Sigmoid colon (tissue), 7 donors: ENCODE data around the gene FOXP1. TPM values are rescaled to one million over a fixed set of nuclear protein-coding genes. Genes with fewer than 3 reads are reported as not detected.

Experiments used
- DNase-seq: peaks from one replicate; pipeline ENCODE4 v3.0.0-alpha.2; 2019
- H3K27ac ChIP-seq, 4 donors: fragments of 200-600 bp; sonication (generic); one replicate each; pipeline ENCODE4 v1.5.1; 2016 to 2019; ENCODE audit warnings: mild to moderate bottlenecking in 1 of 4
- H3K27me3 ChIP-seq, 3 donors: fragments of 200-600 bp; sonication (generic); one replicate each; pipeline ENCODE4 v1.5.1; 2019; ENCODE audit warnings: mild to moderate bottlenecking in 1 of 3
- H3K36me3 ChIP-seq, 4 donors: fragments of 200-600 bp; sonication (generic); one replicate each; pipeline ENCODE4 v1.5.1; 2016 to 2019
- H3K4me1 ChIP-seq, 4 donors: fragments of 200-600 bp; sonication (generic); one replicate each; pipeline ENCODE4 v1.5.1; 2017 to 2019
- H3K4me3 ChIP-seq, 4 donors: fragments of 200-600 bp; sonication (generic); one replicate each; pipeline ENCODE4 v1.5.1; 2017 to 2019; ENCODE audit warnings: mild to moderate bottlenecking in 2 of 4, moderate library complexity in 1 of 4
- H3K9me3 ChIP-seq, 4 donors: fragments of 200-600 bp in 3 of 4; sonication (generic) in 3 of 4; one replicate each; pipeline versions ENCODE4 v1.5.1 to v1.6.1; 2013 to 2019
- EP300 ChIP-seq, 4 donors: sonication (generic); formaldehyde crosslinking; IDR thresholded peaks; one replicate each; pipeline ENCODE4 v1.6.1; 2017; ENCODE audit warnings: antibody characterized with exemption in 4 of 4
- POLR2A ChIP-seq, 2 donors: fragments of 450-650 bp; IDR thresholded peaks; one replicate each; pipeline ENCODE4 v1.6.1; 2016; ENCODE audit warnings: antibody characterized with exemption in 2 of 2, mild to moderate bottlenecking in 2 of 2, moderate library complexity in 2 of 2
- POLR2AphosphoS5 ChIP-seq, 4 donors: sonication (generic); formaldehyde crosslinking; IDR thresholded peaks; one replicate each; pipeline ENCODE4 v1.6.1; 2017; ENCODE audit warnings: antibody characterized with exemption in 4 of 4
- WGBS, 2 donors: extraction: QIAGEN DNeasy Blood & Tissue Kit; methylation state at CpG; one replicate each; pipeline ENCODE4 v1.1.7; 2013; 5-methylcytosine and 5-hydroxymethylcytosine counted together
- intact Hi-C: fragments of 100-400 bp; cut with DNase I; formaldehyde crosslinking; loops from one replicate; pipeline ENCODE4 v1.15.1; 2023
- polyA plus RNA-seq, 3 donors: library from polyadenylated mRNA; stranded (reverse); fragments of 200-250 nt; gene quantifications; one replicate each; pipeline ENCODE4 v1.2.3, GENCODE V29; 2013
- total RNA-seq, 4 donors: library from RNA; depleted of rRNA; stranded (reverse); fragments of >200 nt; gene quantifications; one replicate each; pipeline ENCODE4 v1.1.0, GENCODE V29; 2016
- TF ChIP-seq, protein P1 (sequence below), 4 experiments: fragments of 450-650 bp in 3 of 4; fragments of 200-600 bp in 1 of 4; IDR thresholded peaks; one replicate each; pipeline ENCODE4 v1.5.1; 2016 to 2019; ENCODE audit warnings: antibody characterized with exemption in 4 of 4, mild to moderate bottlenecking in 3 of 4, moderate library complexity in 2 of 4
- donor health status: healthy with polysubstance abuse.
- donor health status: Bipolar disorder and iron deficiency.
- donor health status: healthy.

FOXP1 gene
- total and polyA plus RNA-seq, 7 donors = 13.8 to 232 (median 139) TPM

DNA sequence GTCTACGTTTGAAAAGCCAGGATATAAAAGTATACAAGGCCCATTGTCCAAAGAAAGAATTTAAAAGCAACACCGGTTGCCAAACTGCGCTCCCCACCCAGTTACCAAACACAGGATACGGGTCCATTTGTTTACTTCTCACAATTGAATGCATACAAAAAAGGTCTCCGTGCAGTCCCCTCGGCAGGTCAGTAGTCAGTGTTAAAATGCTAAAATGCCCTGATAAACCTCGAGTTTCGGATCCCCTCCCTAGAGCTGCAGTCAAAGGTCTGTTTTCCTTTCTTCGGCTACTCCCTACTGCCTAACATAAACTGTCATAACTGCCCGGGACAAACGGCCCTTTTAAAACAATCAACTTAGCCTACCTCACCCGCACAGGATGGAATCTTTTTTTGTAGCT lies 534.6 kb downstream of the FOXP1 start:
- Histone ChIP-seq H3K4me3 (peak overlapping the region in 1 of 4 donors; percentile 24), H3K9me3 (no peaks in the 10 kb centered on the region), H3K27ac (peak overlapping the region; percentile 79 to 99 (median 94)), H3K36me3 (peaks cover 0 to 46% (median 0%) of the 10 kb centered on the region in 4 donors), H3K27me3 (no peaks in the 10 kb centered on the region), H3K4me1 (peaks cover 0 to 100% (median 88%) of the 10 kb centered on the region in 4 donors)
- peak in 1 of 4 donors; percentile 52 for TF ChIP-seq POLR2AphosphoS5 (IDR thresholded peaks at IDR 0.05)
- TF ChIP-seq POLR2A (IDR thresholded peaks at IDR 0.05) = no peak
- 14 to 53% methylated on average over 12 of the region's 12 CpGs for WGBS, 2 donors
- no peak for DNase-seq
- intact Hi-C loops = loop anchor here (10.0 kb wide), 1 partner anchor 606 kb away; no protein-coding TSS in a partner anchor

DNA sequence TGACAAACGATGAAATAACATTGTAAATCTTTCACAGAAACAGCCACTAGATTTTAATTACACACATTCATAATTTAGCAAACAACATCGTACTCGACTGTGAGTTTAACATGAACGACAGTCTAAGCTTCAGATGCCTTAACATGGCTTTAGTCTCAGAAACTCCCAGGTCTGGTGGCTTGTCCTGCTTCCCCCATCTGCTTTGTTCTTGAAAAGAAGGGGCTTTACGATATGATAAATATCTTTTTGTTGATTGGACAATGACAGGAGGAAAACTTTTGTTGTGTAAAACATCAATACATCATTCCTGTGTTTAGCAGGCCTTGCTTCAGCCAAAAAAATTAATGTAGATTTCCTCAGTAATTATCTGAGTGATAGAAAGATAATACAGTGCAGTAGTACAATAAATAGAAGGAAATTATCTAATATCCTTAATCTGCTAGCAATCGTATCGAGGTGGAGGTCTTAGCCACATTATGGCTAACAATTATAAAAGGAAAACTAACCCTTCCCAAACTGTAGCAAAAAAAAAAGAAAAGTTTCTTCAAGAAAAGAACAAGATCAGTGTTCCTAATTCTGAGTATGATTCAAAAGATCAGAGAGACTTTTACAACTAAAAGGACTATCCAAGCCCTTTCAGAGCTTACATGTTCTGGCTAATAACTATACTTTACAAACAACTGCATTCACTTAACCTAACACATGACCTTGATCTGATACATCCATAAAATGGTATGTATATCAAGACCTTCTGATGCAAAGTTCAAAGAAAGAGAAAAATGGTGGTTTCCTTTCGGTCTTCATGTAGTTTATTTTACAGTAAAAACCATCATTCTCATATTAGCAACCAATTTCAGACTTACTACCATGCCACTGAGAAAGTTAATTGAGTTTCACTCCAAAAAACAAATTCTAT lies 535.7 kb downstream of the FOXP1 start:
- 22 to 62% methylated on average over 8 of the region's 8 CpGs for WGBS, 2 donors
- H3K4me3 ChIP-seq = no peak overlapping the region

DNA sequence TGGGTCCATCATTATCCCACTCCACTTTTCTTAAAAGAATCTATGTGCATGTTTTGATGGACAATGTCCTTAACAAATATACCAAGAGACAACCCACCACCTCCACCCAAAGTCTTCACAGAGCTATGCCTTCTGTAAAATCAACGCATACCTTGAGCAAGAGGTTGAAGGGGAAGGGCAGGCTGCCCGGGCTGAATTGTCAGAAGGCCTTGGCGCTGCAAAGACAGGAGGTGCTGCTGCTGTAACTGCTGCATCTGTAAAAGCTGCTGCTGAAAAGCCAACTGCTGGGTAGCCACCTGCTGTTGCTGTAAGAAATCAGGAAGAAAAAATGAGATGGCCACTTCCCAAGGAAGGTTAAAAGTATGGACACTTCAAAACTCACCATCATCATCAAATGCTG lies 536.7 kb downstream of the FOXP1 start:
- H3K27ac ChIP-seq = peak overlapping the region; percentile 79 to 99 (median 94)
- H3K36me3 ChIP-seq = peaks cover 0 to 64% (median 0%) of the 10 kb centered on the region in 4 donors
- intact Hi-C loops = loop anchor here (10.0 kb wide), 1 partner anchor 608 kb away; no protein-coding TSS in a partner anchor
- peaks cover 0 to 98% (median 74%) of the 10 kb centered on the region in 4 donors for H3K4me1 ChIP-seq
- TF ChIP-seq, protein P1, sequence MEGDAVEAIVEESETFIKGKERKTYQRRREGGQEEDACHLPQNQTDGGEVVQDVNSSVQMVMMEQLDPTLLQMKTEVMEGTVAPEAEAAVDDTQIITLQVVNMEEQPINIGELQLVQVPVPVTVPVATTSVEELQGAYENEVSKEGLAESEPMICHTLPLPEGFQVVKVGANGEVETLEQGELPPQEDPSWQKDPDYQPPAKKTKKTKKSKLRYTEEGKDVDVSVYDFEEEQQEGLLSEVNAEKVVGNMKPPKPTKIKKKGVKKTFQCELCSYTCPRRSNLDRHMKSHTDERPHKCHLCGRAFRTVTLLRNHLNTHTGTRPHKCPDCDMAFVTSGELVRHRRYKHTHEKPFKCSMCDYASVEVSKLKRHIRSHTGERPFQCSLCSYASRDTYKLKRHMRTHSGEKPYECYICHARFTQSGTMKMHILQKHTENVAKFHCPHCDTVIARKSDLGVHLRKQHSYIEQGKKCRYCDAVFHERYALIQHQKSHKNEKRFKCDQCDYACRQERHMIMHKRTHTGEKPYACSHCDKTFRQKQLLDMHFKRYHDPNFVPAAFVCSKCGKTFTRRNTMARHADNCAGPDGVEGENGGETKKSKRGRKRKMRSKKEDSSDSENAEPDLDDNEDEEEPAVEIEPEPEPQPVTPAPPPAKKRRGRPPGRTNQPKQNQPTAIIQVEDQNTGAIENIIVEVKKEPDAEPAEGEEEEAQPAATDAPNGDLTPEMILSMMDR (IDR thresholded peaks at IDR 0.05) = no peak
- TF ChIP-seq POLR2A (IDR thresholded peaks at IDR 0.05) = no peak
- no peak for TF ChIP-seq POLR2AphosphoS5 (IDR thresholded peaks at IDR 0.05)
- TF ChIP-seq EP300 (IDR thresholded peaks at IDR 0.05) = no peak
- no peak for DNase-seq
- no peak overlapping the region for H3K4me3 ChIP-seq
- 27 to 68% methylated on average over 3 of the region's 3 CpGs for WGBS, 2 donors
- H3K9me3 ChIP-seq = no peaks in the 10 kb centered on the region
- no peaks in the 10 kb centered on the region for H3K27me3 ChIP-seq

More for the DNA sequence above, 535.7 kb downstream of the FOXP1 start:
- H3K9me3 ChIP-seq = no peaks in the 10 kb centered on the region
- peak overlapping the region; percentile 79 to 99 (median 94) for H3K27ac ChIP-seq
- intact Hi-C loops = loop anchor here (10.0 kb wide), 1 partner anchor 607 kb away; no protein-coding TSS in a partner anchor
- peaks cover 0 to 98% (median 78%) of the 10 kb centered on the region in 4 donors for H3K4me1 ChIP-seq
- no peak for DNase-seq
- TF ChIP-seq EP300 (IDR thresholded peaks at IDR 0.05) (no peak), POLR2A (IDR thresholded peaks at IDR 0.05) (no peak), POLR2AphosphoS5 (IDR thresholded peaks at IDR 0.05) (no peak)
- TF ChIP-seq, protein P1 (IDR thresholded peaks at IDR 0.05) = no peak
- no peaks in the 10 kb centered on the region for H3K27me3 ChIP-seq
- H3K36me3 ChIP-seq = peaks cover 0 to 57% (median 0%) of the 10 kb centered on the region in 4 donors

DNA sequence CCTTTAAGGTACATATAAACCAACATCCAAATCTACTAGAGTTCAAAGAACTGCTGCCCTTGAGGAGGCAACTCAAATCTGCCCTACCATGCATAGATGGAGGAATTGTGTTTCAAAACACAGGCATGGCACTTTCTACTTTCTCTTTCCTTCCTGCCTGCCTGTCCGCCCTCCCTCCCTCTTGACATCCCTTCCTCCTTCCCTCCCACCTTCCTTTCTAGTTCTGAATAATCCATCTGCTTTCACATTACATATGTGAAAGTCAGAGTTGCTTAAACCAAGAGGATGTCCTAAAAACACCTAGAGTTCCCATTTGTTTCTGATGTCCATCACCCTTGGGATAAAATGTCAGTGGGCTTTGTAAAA lies 537.6 kb downstream of the FOXP1 start:
- intact Hi-C loops = loop anchor here (10.0 kb wide), 1 partner anchor 609 kb away; no protein-coding TSS in a partner anchor
- Histone ChIP-seq H3K4me3 (no peak overlapping the region), H3K4me1 (peaks cover 0 to 98% (median 72%) of the 10 kb centered on the region in 4 donors), H3K36me3 (peaks cover 0 to 59% (median 3%) of the 10 kb centered on the region in 4 donors), H3K9me3 (no peaks in the 10 kb centered on the region), H3K27ac (peak overlapping the region; percentile 36 to 97 (median 72)), H3K27me3 (no peaks in the 10 kb centered on the region)
- TF ChIP-seq POLR2A (IDR thresholded peaks at IDR 0.05) (no peak), POLR2AphosphoS5 (IDR thresholded peaks at IDR 0.05) (no peak), EP300 (IDR thresholded peaks at IDR 0.05) (no peak)
- TF ChIP-seq, protein P1 (IDR thresholded peaks at IDR 0.05) = no peak
- WGBS, 2 donors = 55 to 73% methylated on average over 1 of the region's 1 CpG
- DNase-seq = no peak
